ENCODE measurements around the gene SLC39A8.
"Not testable (repeated sequence)": the region's sequence is repeated elsewhere in the genome, so short reads cannot be mapped to it uniquely, and the experiment has no call there.

The SLC39A8 gene

GRCh38 chr4:102344954-102345794 lies at the start of gene SLC39A8:
Gene SLC39A8 (minus strand): TSS chr4:102345482. CDS start chr4:102344662, 820 bp downstream.
- DNase-seq (ENCODE audit: low spot score): peak; percentile 78

GRCh38 chr4:102392033-102392744 lies 46.9 kb upstream of the SLC39A8 start:
- no peak for DNase-seq (ENCODE audit: low spot score)

GRCh38 chr4:102390438-102390837 lies 45.2 kb upstream of the SLC39A8 start:
- no peak for DNase-seq (ENCODE audit: low spot score)

GRCh38 chr4:102388611-102389010 lies 43.3 kb upstream of the SLC39A8 start:
- DNase-seq (ENCODE audit: low spot score): no peak

DNA sequence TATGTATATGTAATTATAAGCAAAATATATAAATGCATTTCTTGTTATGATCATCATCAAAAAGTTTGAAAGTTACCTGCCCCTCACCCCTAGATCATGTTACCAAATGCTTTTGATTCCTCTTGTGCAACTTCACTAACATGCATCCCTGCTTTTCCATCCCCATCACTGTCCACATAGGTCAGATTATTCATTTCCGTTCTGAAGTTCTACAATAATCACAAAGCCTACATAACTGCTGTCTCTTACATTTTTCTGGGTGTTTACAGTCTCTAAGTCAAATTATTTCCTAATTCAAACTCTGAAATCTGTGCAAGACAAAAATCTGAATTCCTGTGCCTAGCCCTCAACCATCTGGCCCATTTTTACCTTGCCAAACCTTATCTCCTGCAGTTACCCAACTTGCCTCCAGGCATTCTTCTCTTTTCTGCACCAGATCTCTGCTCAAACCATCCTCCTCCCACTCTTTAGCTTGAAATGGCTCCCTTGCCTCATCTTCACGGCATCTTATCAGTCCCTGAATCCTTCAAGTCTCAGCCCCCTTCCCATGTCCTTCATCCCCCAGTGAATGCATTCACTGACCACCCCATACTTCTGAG lies 42.4 kb upstream of the SLC39A8 start:
- DNase-seq (ENCODE audit: low spot score): no peak

DNA sequence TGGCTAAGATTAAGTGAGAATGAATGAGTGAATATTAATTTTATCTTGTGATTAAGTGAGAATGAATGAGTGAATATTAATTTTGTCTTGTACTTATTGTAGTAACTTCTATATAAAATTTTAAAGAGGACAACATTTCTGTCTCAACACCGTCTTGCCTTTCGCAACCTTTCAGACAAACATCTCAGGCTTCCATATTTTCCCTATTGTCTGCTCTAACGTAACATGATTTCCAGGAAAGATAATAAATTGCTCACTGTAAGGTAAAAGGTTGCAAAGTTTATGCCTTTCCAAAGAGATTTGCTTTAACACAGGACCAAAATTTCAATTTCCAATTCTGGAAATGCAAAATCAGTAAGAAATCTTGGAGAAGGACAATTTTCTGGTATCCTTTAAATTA lies 41.7 kb upstream of the SLC39A8 start:
- no peak for DNase-seq (ENCODE audit: low spot score)

GRCh38 chr4:102380253-102380652 lies 35.0 kb upstream of the SLC39A8 start:
- not testable (repeated sequence) for DNase-seq (ENCODE audit: low spot score)

DNA sequence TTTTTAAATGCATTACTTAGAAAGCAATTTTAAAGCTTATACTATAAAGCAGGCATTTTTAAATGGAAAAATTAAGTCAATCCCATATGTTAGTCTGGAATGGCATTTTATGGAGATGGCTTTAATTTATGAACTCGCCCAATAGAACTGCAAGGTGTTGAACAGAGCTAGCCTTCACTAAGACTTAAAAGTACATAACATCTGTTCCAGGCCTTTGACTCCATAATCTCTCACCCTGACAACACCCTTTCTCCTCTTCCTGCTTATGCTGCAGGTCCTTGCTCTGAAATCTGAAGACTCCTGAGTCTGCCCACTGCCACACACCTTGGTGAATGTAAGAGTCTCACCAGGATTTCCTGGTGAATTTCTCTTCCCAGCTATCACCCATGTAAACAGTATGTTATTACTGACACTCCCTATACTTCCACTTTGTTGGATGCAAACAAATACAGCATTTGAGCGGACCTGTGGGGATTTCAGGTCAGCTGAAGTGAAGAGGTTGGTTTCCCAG lies 17.7 kb upstream of the SLC39A8 start:
- no peak for DNase-seq (ENCODE audit: low spot score)

GRCh38 chr4:102358128-102358527 lies 12.8 kb upstream of the SLC39A8 start:
- no peak for DNase-seq (ENCODE audit: low spot score)

DNA sequence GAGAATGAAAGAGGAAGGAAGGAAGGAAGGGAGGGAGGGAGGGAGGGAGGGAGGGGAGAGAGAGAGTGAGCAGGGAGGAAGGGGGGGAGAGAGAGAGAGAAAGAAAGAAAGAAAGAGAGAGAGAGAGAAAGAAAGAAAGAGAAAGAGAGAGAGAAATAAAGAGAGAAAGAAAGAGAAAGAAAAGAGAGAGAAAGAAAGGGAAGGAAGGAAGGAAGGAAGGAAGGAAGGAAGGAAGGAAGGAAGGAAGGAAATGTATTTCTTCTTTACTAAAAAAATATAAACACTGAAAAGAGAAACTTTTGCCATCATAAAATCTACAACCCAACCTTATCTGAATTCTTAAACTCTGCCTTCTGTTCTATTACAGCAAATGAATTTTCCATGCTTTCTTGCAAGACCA lies 12.4 kb upstream of the SLC39A8 start:
- not testable (repeated sequence) for DNase-seq (ENCODE audit: low spot score)

DNA sequence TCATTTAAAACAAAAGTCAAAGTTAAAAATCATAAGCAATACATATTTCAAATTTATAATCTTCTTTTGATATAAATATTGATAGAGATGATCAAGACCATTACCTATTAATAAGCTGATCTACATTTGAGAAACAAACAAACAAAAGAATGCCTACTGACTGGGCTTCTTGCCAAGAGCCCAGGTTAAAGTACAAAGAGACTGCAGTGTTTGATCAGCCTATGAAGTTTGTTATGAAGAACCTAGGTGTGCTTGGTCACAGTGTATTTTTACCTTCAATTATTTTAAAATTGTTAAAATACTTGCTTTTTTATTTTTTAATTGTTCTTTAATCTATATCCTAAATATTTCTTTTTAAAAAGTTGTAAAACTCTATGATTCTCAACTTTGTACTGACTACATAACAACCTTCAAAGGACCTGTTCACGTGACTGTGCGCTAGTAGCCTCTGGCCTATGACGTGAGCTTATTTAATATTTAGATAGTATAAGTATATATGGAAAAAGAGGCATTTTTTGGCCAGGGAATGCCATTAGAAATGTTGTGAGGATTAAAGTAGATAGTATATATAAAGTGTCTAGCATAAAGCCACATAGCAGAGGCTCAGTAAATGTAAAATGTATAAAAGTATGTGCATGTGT lies 11.4 kb upstream of the SLC39A8 start:
- DNase-seq (ENCODE audit: low spot score): no peak

- DNase-seq (ENCODE audit: low spot score): no peak
These were observed 10.5 kb upstream of the SLC39A8 start for GRCh38 chr4:102355748-102356147.

- no peak for DNase-seq (ENCODE audit: low spot score)
These were observed 9.6 kb upstream of the SLC39A8 start for GRCh38 chr4:102354671-102355454.

DNA sequence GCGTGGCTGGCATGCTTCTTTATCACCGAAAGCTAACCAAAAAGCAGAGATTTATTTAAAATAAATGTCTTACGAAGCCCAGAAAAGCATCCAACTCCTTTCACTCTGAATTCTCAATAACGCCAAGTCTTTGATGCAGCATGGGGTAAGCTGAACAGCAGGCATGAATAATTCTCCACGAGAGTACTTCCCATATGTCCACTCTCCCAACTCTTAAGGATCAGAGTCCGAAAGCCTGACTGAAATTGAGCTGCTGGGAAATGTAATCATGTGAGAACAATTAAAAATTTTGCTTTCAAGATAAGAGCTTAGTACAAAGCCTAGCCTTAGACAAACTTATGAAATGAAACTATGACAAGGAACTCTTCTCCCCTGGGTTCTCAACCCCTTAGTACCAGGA lies 7.5 kb upstream of the SLC39A8 start:
- DNase-seq (ENCODE audit: low spot score): no peak

DNA sequence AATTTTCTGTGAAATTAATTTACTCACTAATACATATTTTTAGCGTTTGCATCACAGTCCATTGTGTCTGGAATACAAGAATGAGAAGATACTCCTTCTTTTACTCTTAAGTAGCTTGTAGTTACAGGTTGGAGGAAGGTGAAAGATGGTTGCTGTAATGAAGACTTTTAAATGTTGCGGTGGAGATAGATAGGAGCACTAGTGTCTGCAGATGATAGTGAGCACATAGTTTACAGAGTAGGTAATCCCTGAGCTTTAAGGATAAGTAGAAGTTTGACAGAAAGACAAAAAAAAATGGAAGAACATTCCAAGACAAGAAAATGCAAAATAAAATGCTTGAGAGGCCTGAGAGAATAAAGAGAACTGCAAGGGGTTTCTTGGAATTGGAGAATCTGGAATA lies 5.4 kb upstream of the SLC39A8 start:
- no peak for DNase-seq (ENCODE audit: low spot score)

DNA sequence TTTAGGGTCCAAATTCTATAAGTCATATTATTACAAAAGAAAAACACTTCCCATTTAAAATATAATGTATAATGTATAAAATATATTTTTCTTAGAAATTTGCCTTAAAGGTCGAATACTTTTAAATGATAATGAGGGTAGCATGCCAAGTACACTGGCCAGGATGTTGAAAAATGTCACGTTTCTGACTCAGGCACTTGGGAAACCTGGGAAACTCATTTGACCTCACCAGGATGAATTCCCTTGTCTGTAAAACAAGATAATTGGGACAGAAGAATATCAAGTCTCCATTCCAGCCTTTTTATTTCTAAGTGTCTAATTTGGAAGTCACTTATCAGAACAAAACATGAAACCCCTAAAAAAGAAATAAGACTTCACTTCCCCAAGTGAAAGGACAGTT lies 3.4 kb upstream of the SLC39A8 start:
- DNase-seq (ENCODE audit: low spot score): no peak

DNA sequence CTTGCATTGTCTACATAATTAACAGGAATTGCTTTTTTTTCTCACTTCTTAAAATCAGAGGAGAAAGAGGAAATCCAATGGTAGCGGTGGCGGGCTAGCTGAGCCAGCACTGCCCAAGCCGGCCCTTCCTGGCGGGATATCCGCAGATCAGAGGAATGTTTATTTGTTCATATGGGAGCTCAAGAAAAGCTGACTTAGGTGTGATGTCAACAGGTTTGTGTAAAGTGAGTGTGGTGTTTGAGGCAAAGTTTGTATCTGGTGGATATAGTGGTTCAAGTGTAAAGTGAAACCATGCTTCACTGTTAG lies 466 bp upstream of the SLC39A8 start:
- no peak for DNase-seq (ENCODE audit: low spot score)

- DNase-seq (ENCODE audit: low spot score): peak; percentile 39
These were observed 745 bp downstream of the SLC39A8 start for GRCh38 chr4:102344520-102344953.

DNA sequence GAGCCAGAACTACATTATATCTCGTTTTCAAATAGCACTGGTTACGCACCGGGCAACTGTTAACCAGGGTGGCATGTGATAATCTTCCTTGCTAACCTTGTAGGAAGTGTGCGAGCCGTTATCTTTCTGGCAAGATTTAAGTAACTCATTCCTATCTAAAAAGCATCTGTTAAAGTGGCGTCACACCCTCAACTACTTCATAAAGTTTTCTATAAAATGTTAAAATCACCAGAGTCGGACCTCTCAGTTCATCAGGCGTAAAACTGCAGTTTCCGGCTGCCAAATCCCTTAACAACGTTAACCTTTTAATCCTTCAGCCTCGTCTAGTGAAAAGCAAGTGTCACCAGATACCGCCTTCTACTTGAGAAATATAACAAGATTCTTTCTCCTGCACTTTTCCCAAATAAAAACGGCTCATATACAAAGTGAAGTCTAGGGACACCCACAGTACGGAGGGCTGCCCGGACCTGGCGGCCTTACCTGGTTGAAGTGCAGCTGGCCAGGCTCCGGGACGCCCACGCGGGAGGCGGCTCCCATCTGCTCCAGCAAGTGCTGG lies 1.2 kb downstream of the SLC39A8 start:
- DNase-seq (ENCODE audit: low spot score): peak; percentile 7

DNA sequence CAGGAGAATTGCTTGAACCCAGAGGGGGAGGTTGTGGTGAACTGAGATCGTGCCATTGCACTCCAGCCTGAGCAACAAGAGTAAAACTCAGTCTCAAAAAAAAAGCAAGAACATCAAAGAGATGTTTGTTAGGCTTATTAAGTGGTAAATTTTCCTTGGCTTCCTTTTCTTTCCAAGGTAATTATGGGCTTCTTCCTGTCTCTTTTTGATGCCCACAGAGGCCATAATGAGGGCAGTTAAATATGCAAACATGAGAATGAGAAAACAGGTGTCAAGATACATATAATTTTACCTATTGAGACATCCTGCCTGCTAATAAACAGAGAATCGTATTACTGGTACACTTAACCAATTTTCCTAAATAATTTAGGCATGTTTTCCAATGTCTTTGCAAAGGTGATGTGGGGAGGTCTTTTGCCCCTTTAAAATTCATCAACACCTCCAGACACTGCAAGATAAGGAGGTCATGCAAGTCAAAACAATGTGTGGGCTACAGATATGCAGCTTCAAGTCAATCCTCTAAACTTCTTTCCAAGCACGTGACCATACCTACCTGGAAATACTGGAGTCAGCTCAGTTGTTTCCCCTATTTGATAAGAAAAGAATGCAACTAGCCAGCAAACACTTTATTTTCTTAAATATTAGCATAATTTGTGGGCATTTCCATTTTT lies 2.7 kb downstream of the SLC39A8 start:
- DNase-seq (ENCODE audit: low spot score): no peak

GRCh38 chr4:102341201-102341600 lies 4.1 kb downstream of the SLC39A8 start:
- DNase-seq (ENCODE audit: low spot score): no peak
